ENCODE measurements around the gene ZCCHC14.

- no peak for TF ChIP-seq CTCF (IDR thresholded peaks at IDR 0.05; ENCODE audit: low read length)
- no peak for TF ChIP-seq EZH2 (optimal IDR thresholded peaks at IDR 0.05; ENCODE audit: low read depth, low read length)
- no peak for TF ChIP-seq EZH2phosphoT487 (IDR thresholded peaks at IDR 0.05; ENCODE audit: low read length)
These were observed 110.6 kb downstream of the ZCCHC14 start for GRCh38 chr16:87382023-87382785.
